ENCODE measurements around the gene TERF2IP.

TERF2IP gene

DNA sequence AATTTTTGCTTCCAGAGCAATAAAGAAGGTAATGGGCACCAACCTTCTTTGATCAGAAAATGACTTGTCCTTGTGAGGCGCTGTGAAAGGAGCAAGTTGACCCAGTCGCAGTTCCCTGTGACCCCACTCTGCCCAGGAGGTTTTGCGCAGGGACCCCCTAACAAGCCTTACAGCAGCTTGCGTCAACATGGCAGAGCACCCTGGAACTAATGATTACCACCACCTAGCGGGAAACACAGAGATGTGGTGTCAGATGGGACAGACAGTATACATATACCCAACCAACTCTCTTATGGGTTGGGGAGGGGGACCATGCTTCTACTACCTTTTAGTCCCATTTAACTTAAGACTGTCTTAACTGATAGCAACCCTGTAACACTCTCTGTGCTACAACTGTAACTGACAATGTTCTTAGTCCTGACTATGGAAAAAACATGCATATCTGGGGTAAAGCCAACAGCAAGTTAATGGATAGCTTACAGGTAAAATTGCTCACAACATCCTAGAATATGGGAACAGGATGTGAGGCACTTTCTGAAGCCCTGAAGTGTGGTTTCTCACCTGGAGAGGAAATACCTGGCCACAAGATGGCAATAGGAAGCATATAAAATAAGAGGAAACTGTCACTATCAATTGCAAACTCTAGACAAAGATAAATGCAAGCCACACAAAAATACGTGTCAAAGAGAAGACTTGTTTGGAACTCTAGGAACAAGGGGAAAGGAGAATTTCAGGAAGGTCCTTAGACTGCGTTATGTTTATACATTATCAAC, 3.1 kb upstream of the TERF2IP start (continued):
- no peak for TF ChIP-seq ZNF530 (tag by site-specific recombination; IDR thresholded peaks at IDR 0.05; ENCODE audit: low read depth)
- TF ChIP-seq ZNF610 (tag by site-specific recombination; IDR thresholded peaks at IDR 0.05; ENCODE audit: borderline replicate concordance): no peak
- TF ChIP-seq ZNF202 (tag by site-specific recombination; IDR thresholded peaks at IDR 0.05; ENCODE audit: borderline replicate concordance): no peak
- TF ChIP-seq HOXC10 (CRISPR knock-in tag; IDR thresholded peaks at IDR 0.05): no peak
- TF ChIP-seq GFI1B (tag by site-specific recombination; IDR thresholded peaks at IDR 0.05): no peak
- TF ChIP-seq ZNF843 (tag by site-specific recombination; IDR thresholded peaks at IDR 0.05): no peak
- no peak for TF ChIP-seq SP7 (tag by site-specific recombination; IDR thresholded peaks at IDR 0.05)
- TF ChIP-seq GLIS2 (tag by site-specific recombination; IDR thresholded peaks at IDR 0.05): no peak
- TF ChIP-seq ZNF776 (tag by site-specific recombination; IDR thresholded peaks at IDR 0.05; ENCODE audit: borderline replicate concordance): no peak
- TF ChIP-seq ZNF184 (tag by site-specific recombination; IDR thresholded peaks at IDR 0.05): no peak
- no peak for TF ChIP-seq ZNF121 (tag by site-specific recombination; IDR thresholded peaks at IDR 0.05)
- no peak for TF ChIP-seq ZNF571 (tag by site-specific recombination; IDR thresholded peaks at IDR 0.05)

DNA sequence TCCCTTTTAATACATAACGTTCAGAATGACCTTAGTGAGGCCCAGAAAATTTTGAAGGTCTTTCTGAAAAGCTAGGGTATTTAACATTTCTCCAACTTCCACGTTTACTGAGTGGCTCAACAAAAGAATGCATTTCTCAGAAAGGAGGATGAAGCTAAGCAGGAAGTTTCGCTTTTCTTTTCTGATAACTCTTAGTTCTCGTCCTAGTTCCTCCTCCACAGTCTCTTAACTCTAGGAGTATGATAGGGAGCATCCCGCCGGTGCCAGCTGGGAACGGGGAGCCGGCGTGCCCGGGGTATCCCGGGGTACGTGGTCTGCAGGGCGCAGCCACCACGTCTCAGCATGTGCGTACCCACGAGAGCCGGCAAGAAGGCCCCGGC, 471 bp upstream of the TERF2IP start:
- Histone ChIP-seq H3K9me3 (ENCODE audit: control insufficient read depth, insufficient read depth, low read depth, low read length) (no peaks in the 10 kb centered on the region), H3K4me3 (ENCODE audit: low read depth, low read length) (peak overlapping the region; percentile 88), H3K4me1 (ENCODE audit: control insufficient read depth, insufficient read depth, low read length) (peaks cover 7% of the 10 kb centered on the region), H3K36me3 (ENCODE audit: control insufficient read depth in 2 of 2, insufficient read depth in 1 of 2, low read length in 2 of 2) (peaks cover 14 to 33% of the 10 kb centered on the region in 2 experiments), H3K27ac (ENCODE audit: extremely low read depth, low read depth, low read length) (peak overlapping the region; percentile 88; the same call in 1 of the 2 replicates)
- ChIA-PET POLR2A (interaction anchor here (0.7 to 2.9 kb wide), 20 partner anchors 8 to 662 kb away, joined by 3 to 30 read pairs (median 4); partner anchors contain the start of genes ADAT1, CFDP1, GABARAPL2 and TMEM170A), CTCF (interaction anchor here (0.6 to 1.0 kb wide), 2 partner anchors 25 to 124 kb away, joined by 3 to 4 read pairs; no protein-coding TSS in a partner anchor)
- TF ChIP-seq ZSCAN30 (tag by site-specific recombination; IDR thresholded peaks at IDR 0.05) (0 out of 2 replicates have a peak, but pooled peaks have one; percentile 31), ZNF791 (tag by site-specific recombination; IDR thresholded peaks at IDR 0.05) (no peak)
- TF ChIP-seq, protein P1, sequence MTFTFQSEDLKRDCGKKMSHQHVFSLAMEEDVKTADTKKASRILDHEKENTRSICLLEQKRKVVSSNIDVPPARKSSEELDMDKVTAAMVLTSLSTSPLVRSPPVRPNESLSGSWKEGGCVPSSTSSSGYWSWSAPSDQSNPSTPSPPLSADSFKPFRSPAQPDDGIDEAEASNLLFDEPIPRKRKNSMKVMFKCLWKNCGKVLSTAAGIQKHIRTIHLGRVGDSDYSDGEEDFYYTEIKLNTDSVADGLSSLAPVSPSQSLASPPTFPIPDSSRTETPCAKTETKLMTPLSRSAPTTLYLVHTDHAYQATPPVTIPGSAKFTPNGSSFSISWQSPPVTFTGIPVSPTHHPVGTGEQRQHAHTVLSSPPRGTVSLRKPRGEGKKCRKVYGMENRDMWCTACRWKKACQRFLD (tag by site-specific recombination; IDR thresholded peaks at IDR 0.05): 0 out of 2 replicates have a peak, but pooled peaks have one; percentile 35

DNA sequence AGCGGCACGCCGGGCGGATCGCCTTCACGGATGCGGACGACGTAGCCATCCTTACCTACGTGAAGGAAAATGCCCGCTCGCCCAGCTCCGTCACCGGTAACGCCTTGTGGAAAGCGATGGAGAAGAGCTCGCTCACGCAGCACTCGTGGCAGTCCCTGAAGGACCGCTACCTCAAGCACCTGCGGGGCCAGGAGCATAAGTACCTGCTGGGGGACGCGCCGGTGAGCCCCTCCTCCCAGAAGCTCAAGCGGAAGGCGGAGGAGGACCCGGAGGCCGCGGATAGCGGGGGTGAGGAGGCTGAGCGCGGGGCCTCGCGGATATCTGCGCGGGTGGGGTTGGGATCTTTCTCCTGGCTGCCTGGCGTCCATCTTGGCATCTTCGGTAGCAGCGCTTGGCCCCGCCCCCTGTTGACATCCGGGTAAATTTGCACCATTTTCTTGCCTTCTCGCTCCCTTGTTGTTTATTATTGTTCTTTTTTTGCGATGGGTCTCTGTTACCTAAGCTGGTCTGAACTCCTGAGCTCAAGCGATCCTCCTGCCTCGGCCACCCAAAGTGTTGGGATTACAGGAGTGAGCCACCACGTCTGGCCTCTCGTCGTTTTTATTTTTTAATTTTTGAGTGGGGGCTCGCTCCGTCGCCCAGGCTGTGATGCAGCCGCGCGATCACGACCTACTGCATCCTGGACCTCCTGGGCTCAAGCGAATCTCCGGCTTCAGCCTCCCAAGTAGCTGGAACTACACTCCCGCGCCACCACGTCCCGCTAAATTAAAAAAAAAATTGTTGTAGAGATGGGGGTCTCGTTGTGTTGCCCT, 898 bp downstream of the TERF2IP start:
- POLR2A ChIA-PET: interaction anchor here (0.5 to 2.9 kb wide), 17 partner anchors 10 to 227 kb away, joined by 3 to 30 read pairs (median 4); partner anchors contain the start of genes ADAT1, GABARAPL2, TMEM170A and TMEM231
- H3K27ac ChIP-seq (ENCODE audit: extremely low read depth, low read depth, low read length): peak overlapping the region; percentile 88
- H3K36me3 ChIP-seq (ENCODE audit: control insufficient read depth in 2 of 2, insufficient read depth in 1 of 2, low read length in 2 of 2): peaks cover 5 to 22% of the 10 kb centered on the region in 2 experiments
- H3K4me1 ChIP-seq (ENCODE audit: control insufficient read depth, insufficient read depth, low read length): peaks cover 7% of the 10 kb centered on the region
- CTCF ChIA-PET: interaction anchor here (0.7 to 1.0 kb wide), 4 partner anchors 9 to 215 kb away, joined by 3 read pairs; partner anchors contain the start of gene CFDP1
- H3K4me3 ChIP-seq (ENCODE audit: low read depth, low read length): peak overlapping the region; percentile 88
- H3K9me3 ChIP-seq (ENCODE audit: control insufficient read depth, insufficient read depth, low read depth, low read length): no peaks in the 10 kb centered on the region
- TF ChIP-seq ZNF202 (tag by site-specific recombination; IDR thresholded peaks at IDR 0.05; ENCODE audit: borderline replicate concordance) (no peak), ZNF558 (tag by site-specific recombination; IDR thresholded peaks at IDR 0.05) (no peak), ZNF629 (tag by site-specific recombination; IDR thresholded peaks at IDR 0.05) (no peak), INSM2 (tag by site-specific recombination; IDR thresholded peaks at IDR 0.05) (no peak), ZNF394 (tag by site-specific recombination; IDR thresholded peaks at IDR 0.05; ENCODE audit: borderline replicate concordance) (no peak), ZNF768 (tag by site-specific recombination; IDR thresholded peaks at IDR 0.05) (no peak), ZNF37A (tag by site-specific recombination; IDR thresholded peaks at IDR 0.05) (no peak)
- TF ChIP-seq, protein P2, sequence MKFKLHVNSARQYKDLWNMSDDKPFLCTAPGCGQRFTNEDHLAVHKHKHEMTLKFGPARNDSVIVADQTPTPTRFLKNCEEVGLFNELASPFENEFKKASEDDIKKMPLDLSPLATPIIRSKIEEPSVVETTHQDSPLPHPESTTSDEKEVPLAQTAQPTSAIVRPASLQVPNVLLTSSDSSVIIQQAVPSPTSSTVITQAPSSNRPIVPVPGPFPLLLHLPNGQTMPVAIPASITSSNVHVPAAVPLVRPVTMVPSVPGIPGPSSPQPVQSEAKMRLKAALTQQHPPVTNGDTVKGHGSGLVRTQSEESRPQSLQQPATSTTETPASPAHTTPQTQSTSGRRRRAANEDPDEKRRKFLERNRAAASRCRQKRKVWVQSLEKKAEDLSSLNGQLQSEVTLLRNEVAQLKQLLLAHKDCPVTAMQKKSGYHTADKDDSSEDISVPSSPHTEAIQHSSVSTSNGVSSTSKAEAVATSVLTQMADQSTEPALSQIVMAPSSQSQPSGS (tag by site-specific recombination; IDR thresholded peaks at IDR 0.05; ENCODE audit: low read depth): no peak
- TF ChIP-seq, protein P3, sequence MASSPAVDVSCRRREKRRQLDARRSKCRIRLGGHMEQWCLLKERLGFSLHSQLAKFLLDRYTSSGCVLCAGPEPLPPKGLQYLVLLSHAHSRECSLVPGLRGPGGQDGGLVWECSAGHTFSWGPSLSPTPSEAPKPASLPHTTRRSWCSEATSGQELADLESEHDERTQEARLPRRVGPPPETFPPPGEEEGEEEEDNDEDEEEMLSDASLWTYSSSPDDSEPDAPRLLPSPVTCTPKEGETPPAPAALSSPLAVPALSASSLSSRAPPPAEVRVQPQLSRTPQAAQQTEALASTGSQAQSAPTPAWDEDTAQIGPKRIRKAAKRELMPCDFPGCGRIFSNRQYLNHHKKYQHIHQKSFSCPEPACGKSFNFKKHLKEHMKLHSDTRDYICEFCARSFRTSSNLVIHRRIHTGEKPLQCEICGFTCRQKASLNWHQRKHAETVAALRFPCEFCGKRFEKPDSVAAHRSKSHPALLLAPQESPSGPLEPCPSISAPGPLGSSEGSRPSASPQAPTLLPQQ (tag by site-specific recombination; IDR thresholded peaks at IDR 0.05): no peak

All from HEK293 (cell line).